HS-27A (cell line): ENCODE measurements around the gene PVALEF.

ENCODE experiments used
- DNase-seq: peaks from one replicate; pipeline ENCODE4 v3.0.0-alpha.2; 2012; ENCODE audit warnings: low read depth, missing footprints

The PVALEF gene

GRCh38 chr17:81165246-81166032 is at the start of gene PVALEF:
Gene PVALEF, plus strand, starts transcription at chr17:81165507. Its CDS starts 15,720 bp downstream, at chr17:81181227.
- no peak for DNase-seq

- no peak for DNase-seq
Measured at GRCh38 chr17:81115749-81116464, 49.4 kb upstream of the PVALEF start.

- no peak for DNase-seq
Measured at GRCh38 chr17:81116704-81117103, 48.6 kb upstream of the PVALEF start.

GRCh38 chr17:81117672-81118198 is 47.6 kb upstream of the PVALEF start:
- no peak for DNase-seq

- no peak for DNase-seq
Measured at GRCh38 chr17:81118308-81119221, 46.7 kb upstream of the PVALEF start.

GRCh38 chr17:81119223-81120148 is 45.8 kb upstream of the PVALEF start:
- no peak for DNase-seq

GRCh38 chr17:81120149-81120484 is 45.2 kb upstream of the PVALEF start:
- no peak for DNase-seq

- DNase-seq: no peak
Measured at GRCh38 chr17:81120695-81121621, 44.3 kb upstream of the PVALEF start.

- DNase-seq: no peak
Measured at GRCh38 chr17:81121841-81122733, 43.2 kb upstream of the PVALEF start.

- no peak for DNase-seq
Measured at GRCh38 chr17:81123052-81124048, 42.0 kb upstream of the PVALEF start.

GRCh38 chr17:81124377-81124776 is 40.9 kb upstream of the PVALEF start:
- DNase-seq: no peak

- DNase-seq: no peak
Measured at GRCh38 chr17:81125573-81126081, 39.7 kb upstream of the PVALEF start.

- DNase-seq: no peak
Measured at GRCh38 chr17:81126281-81127132, 38.8 kb upstream of the PVALEF start.

GRCh38 chr17:81127133-81127455 is 38.2 kb upstream of the PVALEF start:
- no peak for DNase-seq

- DNase-seq: no peak
Measured at GRCh38 chr17:81127526-81128177, 37.7 kb upstream of the PVALEF start.

- no peak for DNase-seq
Measured at GRCh38 chr17:81128338-81128737, 37.0 kb upstream of the PVALEF start.
